Measurements from ENCODE around the gene EXOC6.

Gene EXOC6

GRCh38 chr10:92989250-92989649 lies 140.9 kb downstream of the EXOC6 start:
- Histone ChIP-seq H3K4me1 (ENCODE audit: insufficient read depth, low read length, poor library complexity, severe bottlenecking) (peaks cover 23% of the 10 kb centered on the region), H3K9ac (ENCODE audit: low read depth, low read length, poor library complexity, severe bottlenecking) (no peak overlapping the region), H3K9me2 (replicated peaks; ENCODE audit: low read depth, low read length) (no peaks in the 10 kb centered on the region), H3K4me3 (ENCODE audit: low read length, poor library complexity, severe bottlenecking) (no peak overlapping the region), H3K79me2 (ENCODE audit: insufficient read depth, low read length) (no peaks in the 10 kb centered on the region), H2AFZ (ENCODE audit: low read length) (no peak overlapping the region), H3K27me3 (ENCODE audit: insufficient read depth, low read length, poor library complexity, severe bottlenecking) (no peaks in the 10 kb centered on the region), H3K9me3 (ENCODE audit: insufficient read depth, low read depth, low read length) (no peaks in the 10 kb centered on the region), H3F3A (ENCODE audit: low read depth) (0 out of 2 replicates have a peak, but pooled peaks cover 2% of the 10 kb centered on the region), H3K4me2 (ENCODE audit: low read depth, low read length, poor library complexity, severe bottlenecking) (no peak overlapping the region), H4K20me1 (ENCODE audit: insufficient read depth, low read length, poor library complexity, severe bottlenecking) (no peaks in the 10 kb centered on the region), H3K36me3 (ENCODE audit: insufficient read depth, low read length) (no peaks in the 10 kb centered on the region)
- no peak for TF ChIP-seq EZH2phosphoT487 (IDR thresholded peaks at IDR 0.05; ENCODE audit: borderline replicate concordance)
- TF ChIP-seq CTCF (conservative IDR thresholded peaks at IDR 0.05; ENCODE audit: low read length) = no peak

GRCh38 chr10:92990615-92991014 lies 142.3 kb downstream of the EXOC6 start:
- Histone ChIP-seq H3K9me2 (replicated peaks; ENCODE audit: low read depth, low read length) (no peaks in the 10 kb centered on the region), H2AFZ (ENCODE audit: low read length) (no peak overlapping the region)

GRCh38 chr10:92991513-92991912 lies 143.2 kb downstream of the EXOC6 start:
- Histone ChIP-seq H3K4me2 (ENCODE audit: low read depth, low read length, poor library complexity, severe bottlenecking) (no peak overlapping the region), H3F3A (ENCODE audit: low read depth) (0 out of 2 replicates have a peak, but pooled peaks cover 2% of the 10 kb centered on the region), H3K27me3 (ENCODE audit: insufficient read depth, low read length, poor library complexity, severe bottlenecking) (no peaks in the 10 kb centered on the region), H3K4me3 (ENCODE audit: low read length, poor library complexity, severe bottlenecking) (no peak overlapping the region), H3K9ac (ENCODE audit: low read depth, low read length, poor library complexity, severe bottlenecking) (no peak overlapping the region), H3K9me3 (ENCODE audit: insufficient read depth, low read depth, low read length) (no peaks in the 10 kb centered on the region), H3K79me2 (ENCODE audit: insufficient read depth, low read length) (no peaks in the 10 kb centered on the region), H3K4me1 (ENCODE audit: insufficient read depth, low read length, poor library complexity, severe bottlenecking) (peaks cover 25% of the 10 kb centered on the region), H2AFZ (ENCODE audit: low read length) (no peak overlapping the region), H3K9me2 (replicated peaks; ENCODE audit: low read depth, low read length) (no peaks in the 10 kb centered on the region), H3K36me3 (ENCODE audit: insufficient read depth, low read length) (no peaks in the 10 kb centered on the region), H4K20me1 (ENCODE audit: insufficient read depth, low read length, poor library complexity, severe bottlenecking) (no peaks in the 10 kb centered on the region)
- TF ChIP-seq CTCF (conservative IDR thresholded peaks at IDR 0.05; ENCODE audit: low read length) = no peak
- no peak for TF ChIP-seq EZH2phosphoT487 (IDR thresholded peaks at IDR 0.05; ENCODE audit: borderline replicate concordance)

More at GRCh38 chr10:92990615-92991014, 142.3 kb downstream of the EXOC6 start:
- Histone ChIP-seq H3K4me2 (ENCODE audit: low read depth, low read length, poor library complexity, severe bottlenecking) (peak overlapping the region; percentile 2), H4K20me1 (ENCODE audit: insufficient read depth, low read length, poor library complexity, severe bottlenecking) (no peaks in the 10 kb centered on the region), H3K79me2 (ENCODE audit: insufficient read depth, low read length) (no peaks in the 10 kb centered on the region), H3K36me3 (ENCODE audit: insufficient read depth, low read length) (no peaks in the 10 kb centered on the region), H3K9me3 (ENCODE audit: insufficient read depth, low read depth, low read length) (no peaks in the 10 kb centered on the region), H3K4me1 (ENCODE audit: insufficient read depth, low read length, poor library complexity, severe bottlenecking) (peaks cover 25% of the 10 kb centered on the region), H3K4me3 (ENCODE audit: low read length, poor library complexity, severe bottlenecking) (no peak overlapping the region), H3K9ac (ENCODE audit: low read depth, low read length, poor library complexity, severe bottlenecking) (no peak overlapping the region), H3K27me3 (ENCODE audit: insufficient read depth, low read length, poor library complexity, severe bottlenecking) (no peaks in the 10 kb centered on the region), H3F3A (ENCODE audit: low read depth) (0 out of 2 replicates have a peak, but pooled peaks cover 2% of the 10 kb centered on the region)
- TF ChIP-seq EZH2phosphoT487 (IDR thresholded peaks at IDR 0.05; ENCODE audit: borderline replicate concordance) = no peak

- H3F3A ChIP-seq (ENCODE audit: low read depth) = 0 out of 2 replicates have a peak, but pooled peaks cover 2% of the 10 kb centered on the region
- no peaks in the 10 kb centered on the region for H4K20me1 ChIP-seq (ENCODE audit: insufficient read depth, low read length, poor library complexity, severe bottlenecking)
- H3K4me1 ChIP-seq (ENCODE audit: insufficient read depth, low read length, poor library complexity, severe bottlenecking) = peaks cover 41% of the 10 kb centered on the region
- H3K9me2 ChIP-seq (replicated peaks; ENCODE audit: low read depth, low read length) = no peaks in the 10 kb centered on the region
- H2AFZ ChIP-seq (ENCODE audit: low read length) = no peak overlapping the region
- H3K9ac ChIP-seq (ENCODE audit: low read depth, low read length, poor library complexity, severe bottlenecking) = no peak overlapping the region
- no peaks in the 10 kb centered on the region for H3K79me2 ChIP-seq (ENCODE audit: insufficient read depth, low read length)
- peak overlapping the region; percentile 61 for H3K4me2 ChIP-seq (ENCODE audit: low read depth, low read length, poor library complexity, severe bottlenecking)
- H3K4me3 ChIP-seq (ENCODE audit: low read length, poor library complexity, severe bottlenecking) = peak overlapping the region; percentile 29
- TF ChIP-seq EZH2phosphoT487 (IDR thresholded peaks at IDR 0.05; ENCODE audit: borderline replicate concordance) = no peak
- TF ChIP-seq CTCF (conservative IDR thresholded peaks at IDR 0.05; ENCODE audit: low read length) = no peak
- H3K27me3 ChIP-seq (ENCODE audit: insufficient read depth, low read length, poor library complexity, severe bottlenecking) = no peaks in the 10 kb centered on the region
- H3K9me3 ChIP-seq (ENCODE audit: insufficient read depth, low read depth, low read length) = no peaks in the 10 kb centered on the region
- H3K36me3 ChIP-seq (ENCODE audit: insufficient read depth, low read length) = no peaks in the 10 kb centered on the region
Measured at GRCh38 chr10:92993699-92994272, 145.5 kb downstream of the EXOC6 start.

Measured in Loucy (cell line).